ENCODE results near the gene BDKRB1. TPM values are rescaled to one million over a fixed set of nuclear protein-coding genes. Genes with fewer than 3 reads are reported as not detected.
A peak's percentile ranks its signal among the peaks of the same experiment; 100 is the strongest.
"Not testable (repeated sequence)": the region's sequence is repeated elsewhere in the genome, so short reads cannot be mapped to it uniquely, and the experiment has no call there.

BDKRB1 gene
- total RNA-seq, 1 experiment from 2014 or later, result 6.1 TPM

DNA sequence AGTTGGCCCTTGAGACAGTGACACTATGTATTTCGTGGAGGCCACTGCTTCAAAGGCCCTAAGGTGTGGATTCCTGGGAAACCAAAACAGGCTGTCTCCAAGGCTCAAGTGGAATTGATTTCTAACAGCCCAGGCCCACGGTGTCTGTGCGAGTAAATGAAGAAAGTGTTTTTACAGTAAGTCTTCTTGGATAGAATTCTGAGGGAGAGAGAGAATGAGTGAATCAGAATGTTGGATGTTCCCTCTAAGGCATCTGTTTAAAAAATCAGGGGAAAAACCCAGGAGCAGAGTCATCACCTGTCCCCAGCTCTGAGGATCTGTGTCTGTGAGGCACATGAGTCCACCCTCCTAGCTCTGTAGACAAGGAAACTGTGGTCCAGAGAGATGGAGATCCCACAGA, 22.3 kb upstream of the BDKRB1 start:
- no peak for DNase-seq (ENCODE audit: low spot score)

DNA sequence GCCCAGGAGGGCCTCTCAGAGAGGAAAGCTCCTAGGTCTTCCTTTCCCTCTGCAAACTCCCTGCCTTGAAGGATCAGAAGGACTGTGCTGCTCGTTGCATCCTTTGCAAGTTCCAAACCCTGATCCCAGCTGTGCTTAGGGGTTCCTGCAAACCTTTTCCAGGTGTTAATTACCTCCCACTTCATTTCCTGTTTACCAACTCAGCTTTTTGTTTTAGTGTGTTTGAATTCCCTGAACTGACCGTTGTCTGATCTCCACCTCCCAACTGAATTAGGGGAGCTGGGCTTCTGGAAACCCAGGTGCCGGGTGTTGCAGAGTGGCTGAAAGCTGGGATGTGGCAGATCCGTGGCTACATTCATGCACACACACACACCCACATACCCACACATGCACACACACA, 20.6 kb upstream of the BDKRB1 start:
- DNase-seq (ENCODE audit: low spot score), result no peak

DNA sequence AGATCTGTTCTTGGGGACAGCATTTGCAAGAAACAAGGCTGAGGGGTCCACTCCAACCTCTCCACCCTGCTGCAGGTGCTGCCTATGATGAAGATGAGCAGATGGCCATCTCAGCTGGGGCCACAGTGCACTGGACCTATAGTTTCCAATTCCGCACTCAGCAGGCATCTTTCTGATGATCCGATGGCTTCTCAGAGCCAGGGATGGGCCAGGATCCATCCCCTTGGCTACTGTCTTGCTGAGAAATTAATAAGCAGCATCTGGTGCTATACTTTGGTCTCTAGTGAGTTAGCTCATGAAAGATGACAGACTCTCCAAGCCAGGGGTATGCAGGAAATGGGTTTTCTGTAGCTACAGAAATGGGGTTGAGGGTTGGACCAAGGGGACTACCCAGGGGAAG, 18.4 kb upstream of the BDKRB1 start:
- DNase-seq (ENCODE audit: low spot score), result no peak

DNA sequence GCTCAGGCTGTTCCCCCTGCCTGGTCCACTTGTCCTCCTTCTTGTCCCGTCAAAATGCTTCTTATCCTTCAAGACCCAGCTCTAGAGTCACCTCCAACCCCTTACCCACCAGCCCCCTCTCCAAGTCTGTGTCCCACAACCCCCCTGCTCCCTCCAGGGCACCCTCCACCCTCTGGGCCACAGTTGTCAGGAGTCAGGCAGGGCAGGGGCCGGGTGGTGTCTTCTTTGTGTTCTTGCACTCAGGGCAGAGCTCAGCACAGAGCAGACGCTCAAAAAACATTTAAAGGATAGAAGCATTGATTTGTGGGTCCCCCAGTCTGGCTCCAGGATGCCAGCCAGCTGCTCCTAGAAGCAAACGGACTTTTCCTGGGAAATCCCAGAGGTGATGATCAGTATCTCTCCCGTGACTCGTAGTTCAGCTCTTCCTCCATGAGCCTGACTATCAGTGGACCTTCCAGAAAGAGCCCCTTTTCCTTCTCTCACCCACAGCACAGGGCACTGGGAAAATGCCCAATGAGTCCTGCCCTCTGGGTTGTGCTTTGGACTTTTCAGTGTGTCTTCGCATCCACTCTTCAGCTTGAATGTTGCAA, 17.2 kb upstream of the BDKRB1 start:
- no peak for DNase-seq (ENCODE audit: low spot score)

DNA sequence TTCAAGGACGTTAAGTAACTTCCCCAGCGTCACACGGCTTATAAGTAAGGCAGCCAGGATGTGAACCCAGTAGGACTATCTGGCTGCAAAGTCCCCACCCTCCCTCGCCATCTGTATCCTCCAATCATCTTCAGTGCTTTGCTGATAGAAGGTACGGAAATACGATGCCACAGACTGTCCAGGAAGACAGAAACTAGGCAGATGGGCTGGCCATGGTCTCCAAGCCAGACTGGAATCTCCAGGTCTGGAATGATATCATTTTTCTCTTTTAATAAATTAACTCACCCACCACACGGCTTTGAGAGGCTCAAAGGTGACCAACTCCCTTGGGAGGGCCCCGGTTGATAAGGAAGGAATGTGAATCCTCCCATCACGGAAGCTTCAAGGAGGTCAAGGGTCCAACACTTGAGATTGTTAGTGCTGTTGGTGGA, 16.3 kb upstream of the BDKRB1 start:
- peak; percentile 63 for DNase-seq (ENCODE audit: low spot score)

DNA sequence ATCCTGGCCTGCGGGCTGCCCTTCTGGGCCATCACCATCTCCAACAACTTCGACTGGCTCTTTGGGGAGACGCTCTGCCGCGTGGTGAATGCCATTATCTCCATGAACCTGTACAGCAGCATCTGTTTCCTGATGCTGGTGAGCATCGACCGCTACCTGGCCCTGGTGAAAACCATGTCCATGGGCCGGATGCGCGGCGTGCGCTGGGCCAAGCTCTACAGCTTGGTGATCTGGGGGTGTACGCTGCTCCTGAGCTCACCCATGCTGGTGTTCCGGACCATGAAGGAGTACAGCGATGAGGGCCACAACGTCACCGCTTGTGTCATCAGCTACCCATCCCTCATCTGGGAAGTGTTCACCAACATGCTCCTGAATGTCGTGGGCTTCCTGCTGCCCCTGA, 15.4 kb upstream of the BDKRB1 start:
- no peak for DNase-seq (ENCODE audit: low spot score)

DNA sequence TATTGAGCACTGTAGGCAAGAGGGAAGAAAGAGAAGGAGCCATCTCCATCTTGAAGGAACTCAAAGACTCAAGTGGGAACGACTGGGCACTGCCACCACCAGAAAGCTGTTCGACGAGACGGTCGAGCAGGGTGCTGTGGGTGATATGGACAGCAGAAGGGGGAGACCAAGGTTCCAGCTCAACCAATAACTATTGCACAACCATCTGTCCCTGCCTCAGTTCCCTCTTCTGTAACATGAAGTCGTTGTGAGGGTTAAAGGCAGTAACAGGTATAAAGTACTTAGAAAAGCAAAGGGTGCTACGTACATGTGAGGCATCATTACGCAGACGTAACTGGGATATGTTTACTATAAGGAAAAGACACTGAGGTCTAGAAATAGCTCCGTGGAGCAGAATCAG, 13.9 kb upstream of the BDKRB1 start:
- no peak for DNase-seq (ENCODE audit: low spot score)

DNA sequence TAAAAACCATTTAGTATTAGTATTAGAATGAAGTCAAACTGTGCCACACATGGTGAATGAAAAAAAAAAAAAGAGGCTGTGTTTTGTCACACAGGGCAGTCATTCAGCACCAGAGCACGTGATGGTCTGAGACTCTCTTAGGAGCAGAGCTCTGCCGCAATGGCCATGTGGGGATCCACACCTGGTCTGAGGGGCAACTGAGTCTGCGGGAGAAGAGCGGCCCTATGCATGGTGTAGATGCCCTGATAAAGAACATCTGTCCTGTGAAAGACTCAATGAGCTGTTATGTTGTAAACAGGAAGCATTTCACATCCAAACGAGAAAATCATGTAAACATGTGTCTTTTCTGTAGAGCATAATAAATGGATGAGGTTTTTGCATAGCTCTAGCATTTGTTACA, 12.2 kb upstream of the BDKRB1 start:
- DNase-seq (ENCODE audit: low spot score), result no peak

DNA sequence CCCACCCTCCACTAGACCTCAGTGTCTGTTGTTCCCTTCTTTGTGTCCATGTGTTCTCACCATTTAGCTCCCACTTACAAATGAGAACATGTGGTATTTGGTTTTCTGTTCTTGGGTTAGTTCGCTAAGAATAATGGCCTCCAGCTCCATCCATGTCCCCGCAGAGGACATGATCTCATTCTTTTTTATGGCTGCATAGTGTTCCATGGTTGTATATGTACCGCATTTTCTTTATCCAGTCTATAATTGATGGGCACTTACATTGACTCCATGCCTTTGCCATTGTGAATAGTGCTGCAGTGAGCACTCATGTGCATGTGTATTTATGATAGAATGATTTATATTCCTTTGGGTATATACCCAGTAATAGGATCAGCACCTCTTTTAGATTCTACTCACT, 10.9 kb upstream of the BDKRB1 start:
- not testable (repeated sequence) for DNase-seq (ENCODE audit: low spot score)

DNA sequence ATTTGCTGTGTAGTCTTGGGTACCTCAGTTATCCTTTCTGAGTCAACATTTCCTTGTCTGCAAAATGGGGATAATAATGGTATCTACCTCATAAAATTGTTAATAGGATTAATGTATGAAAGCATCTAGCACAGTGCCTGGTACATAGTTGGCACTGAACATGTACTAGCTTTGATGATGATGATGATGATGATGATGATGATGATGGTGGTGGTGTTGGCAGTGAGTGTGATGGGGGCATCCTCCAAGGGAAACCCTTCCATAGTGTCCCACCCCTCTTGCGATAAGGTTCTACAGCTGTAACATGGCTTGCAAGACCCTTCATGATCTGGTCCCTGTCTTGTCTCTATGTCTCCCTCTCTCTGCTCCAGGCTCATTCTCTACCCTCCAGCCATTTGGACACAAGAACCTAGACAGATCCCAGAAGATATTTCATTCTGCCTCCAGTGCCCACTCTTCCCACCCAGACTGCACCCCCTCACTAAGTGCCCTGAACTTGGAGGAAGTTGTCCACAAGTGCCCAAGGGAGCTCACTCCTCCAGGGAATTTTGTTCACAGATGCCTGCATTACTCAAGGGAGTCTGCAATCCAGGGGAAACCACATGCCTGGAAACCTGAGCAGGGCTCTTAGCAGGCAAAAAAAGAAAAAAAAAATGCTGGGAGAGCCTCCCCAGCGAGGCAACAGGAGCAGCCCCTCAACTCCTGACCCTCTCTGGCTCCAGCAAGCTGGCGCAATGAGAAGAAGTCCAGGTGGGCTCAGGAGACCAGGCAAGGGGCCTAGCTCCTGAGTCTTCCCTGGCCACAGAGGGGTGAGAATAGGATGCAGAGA, 10.1 kb upstream of the BDKRB1 start:
- no peak for DNase-seq (ENCODE audit: low spot score)

DNA sequence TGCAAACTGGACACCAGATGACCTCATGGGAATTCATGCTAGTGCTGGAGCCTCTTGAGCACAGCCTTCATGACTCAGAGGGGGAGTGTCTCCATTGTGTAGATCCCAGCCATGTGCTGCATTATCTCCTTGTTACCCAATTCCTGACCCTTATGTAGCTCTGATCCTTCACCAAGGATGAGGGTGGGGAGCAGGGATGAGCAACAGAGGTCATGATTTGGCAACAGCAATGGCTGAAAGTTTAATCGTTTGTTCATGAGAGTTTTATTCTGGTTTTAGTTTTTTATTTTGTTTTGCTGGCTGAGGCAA, 9.5 kb upstream of the BDKRB1 start:
- DNase-seq (ENCODE audit: low spot score), result peak; percentile 94

DNA sequence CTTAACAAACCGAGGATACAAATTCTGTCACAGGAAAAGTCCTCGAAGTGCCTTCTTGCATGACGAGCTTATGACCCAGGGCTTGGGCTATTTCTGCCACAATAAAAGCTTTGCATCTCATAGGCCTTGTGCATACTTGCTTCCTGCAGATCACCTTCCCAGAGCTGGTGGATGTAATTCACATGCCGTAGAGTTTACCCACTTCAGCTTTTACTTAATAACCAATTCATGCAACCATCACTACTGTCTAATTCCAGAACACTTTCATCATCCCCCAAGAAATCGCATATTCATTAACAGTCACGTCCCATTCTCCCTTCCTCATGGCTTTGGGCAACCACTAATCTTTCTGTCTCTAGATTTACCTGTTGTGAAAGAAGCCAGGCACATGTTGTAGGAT, 9.0 kb upstream of the BDKRB1 start:
- DNase-seq (ENCODE audit: low spot score), result no peak

DNA sequence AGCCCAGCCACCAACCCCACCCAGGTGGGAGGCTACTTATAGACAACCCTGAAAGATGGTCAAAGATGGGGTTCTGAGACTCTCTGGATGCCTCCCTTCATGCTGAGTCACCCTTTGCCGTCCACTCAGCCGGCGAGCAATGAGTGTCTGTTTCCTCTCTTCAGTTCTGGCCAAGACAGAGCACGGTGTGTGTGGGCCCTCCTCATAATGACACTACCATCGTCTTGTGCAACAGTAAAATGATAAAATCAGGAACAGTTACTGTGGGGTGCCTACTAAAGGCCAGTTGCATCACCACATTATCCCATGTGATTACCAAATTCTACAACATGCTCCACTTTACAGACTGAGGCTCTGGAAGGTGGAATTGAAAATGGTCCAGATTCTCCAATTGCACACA, 7.0 kb upstream of the BDKRB1 start:
- DNase-seq (ENCODE audit: low spot score), result peak; percentile 65

DNA sequence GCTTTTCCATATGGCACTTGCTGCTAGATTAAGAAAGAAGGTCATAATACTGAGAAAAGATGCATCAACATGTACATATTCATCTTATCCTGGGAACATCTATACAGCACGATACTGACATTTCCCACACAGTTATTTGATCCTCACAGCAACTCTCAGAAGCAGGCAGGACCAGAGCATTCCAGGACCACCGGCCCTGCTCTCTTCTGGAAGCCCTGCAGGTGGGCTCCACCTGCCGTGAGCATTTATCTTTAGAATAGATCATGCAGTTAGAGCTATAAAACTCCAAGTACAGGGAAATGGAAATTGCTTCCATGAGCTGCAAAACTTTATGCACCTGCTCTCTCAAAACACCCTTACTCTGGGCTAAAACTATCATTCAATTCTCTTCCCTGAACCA, 5.5 kb upstream of the BDKRB1 start:
- no peak for DNase-seq (ENCODE audit: low spot score)

DNA sequence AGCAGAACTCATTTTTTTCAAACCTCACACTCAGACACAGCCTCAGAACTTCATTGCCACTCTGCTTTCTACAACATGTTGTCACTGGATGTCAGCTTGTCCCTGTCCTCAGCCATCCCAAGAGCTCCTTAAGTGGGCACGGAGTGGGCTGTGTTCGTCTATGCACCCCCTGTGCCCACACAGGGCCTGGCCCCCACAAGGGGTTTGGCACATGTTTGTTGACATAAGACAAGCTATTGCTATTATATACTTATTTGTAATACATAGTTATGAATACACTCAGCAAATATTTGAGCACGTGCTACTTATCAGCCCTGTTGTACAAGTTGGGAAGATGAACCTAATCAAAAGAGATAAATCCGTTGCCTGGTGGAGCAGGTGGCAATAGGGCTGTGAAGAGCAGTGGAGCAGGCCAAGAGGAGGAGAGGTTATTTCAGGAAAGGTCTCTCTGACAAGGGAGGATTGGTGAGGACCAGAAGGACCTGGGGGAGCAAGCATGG, 4.3 kb upstream of the BDKRB1 start:
- DNase-seq (ENCODE audit: low spot score), result no peak

DNA sequence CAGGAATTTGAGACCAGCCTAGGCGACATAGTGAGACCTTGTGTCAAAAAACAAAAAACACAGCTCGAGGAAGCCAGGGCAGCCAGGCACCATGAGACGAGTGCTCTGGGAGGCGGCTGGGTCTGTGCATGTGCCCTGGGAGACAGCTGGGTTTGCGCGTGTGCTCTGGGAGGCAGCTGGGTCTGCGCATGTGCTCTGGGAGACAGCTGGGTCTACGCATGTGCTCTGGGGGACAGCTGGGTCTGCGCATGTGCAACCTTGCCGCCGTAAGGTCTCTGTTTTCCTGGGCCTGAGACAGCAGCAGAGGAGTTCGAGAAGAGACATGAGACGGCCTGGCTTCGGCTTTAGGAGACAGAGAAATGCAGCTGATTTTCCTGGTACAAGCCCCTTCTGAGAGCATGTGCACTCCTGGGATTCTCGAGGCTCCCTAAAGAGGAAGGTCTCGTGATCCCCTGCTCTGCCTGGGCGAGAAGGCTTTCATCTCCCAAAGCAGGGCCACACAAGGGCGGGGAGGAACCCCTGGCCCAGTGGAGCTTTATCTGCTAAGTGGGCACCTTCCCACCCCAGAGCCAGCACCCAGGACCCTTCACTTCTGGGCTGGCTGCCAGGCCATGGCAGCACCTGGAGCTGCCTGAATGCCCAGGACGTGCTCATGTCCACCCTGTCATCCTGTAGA, 3.5 kb upstream of the BDKRB1 start:
- no peak for DNase-seq (ENCODE audit: low spot score)

DNA sequence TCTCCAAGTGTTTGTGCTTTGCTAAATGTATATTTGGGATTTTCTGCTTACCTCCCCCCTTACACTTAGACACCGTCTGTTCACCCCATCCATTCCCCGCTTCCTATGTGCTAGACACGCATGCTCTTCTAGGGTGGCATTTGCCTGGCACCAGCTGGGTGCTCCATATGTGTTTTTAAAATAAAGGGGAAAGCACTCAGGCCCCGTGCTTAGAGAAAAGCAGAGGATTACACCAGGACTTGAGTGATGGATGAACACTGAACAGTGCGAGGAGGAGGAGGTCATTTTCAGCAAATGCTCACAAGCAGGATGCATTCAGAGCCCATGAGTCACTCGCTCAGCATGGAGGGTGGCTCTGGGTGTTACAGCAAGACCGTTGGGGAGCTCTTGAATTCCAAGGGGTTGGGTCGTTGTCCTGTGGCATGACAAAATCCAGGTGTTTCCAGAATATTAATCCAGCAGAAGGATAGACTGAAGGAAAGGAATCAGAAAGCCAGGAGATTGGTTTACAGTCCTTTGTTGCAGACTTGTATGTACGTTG, 2.9 kb upstream of the BDKRB1 start:
- DNase-seq (ENCODE audit: low spot score), result peak; percentile 87

DNA sequence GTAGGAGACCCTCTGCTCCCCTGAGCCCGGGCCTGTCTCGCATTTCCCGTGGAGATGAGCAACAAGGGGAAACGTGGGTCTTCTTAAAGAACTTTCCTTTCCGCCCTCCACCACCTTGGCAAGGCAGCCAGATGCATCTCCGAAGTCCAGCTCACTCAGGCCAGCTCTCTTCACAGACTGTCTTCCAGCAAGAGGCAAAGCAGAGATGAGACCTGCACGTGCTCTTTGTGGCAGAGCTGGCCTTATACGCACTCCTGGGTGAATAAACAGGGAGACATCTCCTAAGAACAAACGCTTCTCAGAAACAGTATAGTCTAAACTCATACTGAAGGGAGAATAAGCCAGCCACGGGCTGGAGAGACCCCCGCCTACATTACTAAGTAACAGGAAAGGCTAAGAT, 1.3 kb upstream of the BDKRB1 start:
- DNase-seq (ENCODE audit: low spot score), result no peak

DNA sequence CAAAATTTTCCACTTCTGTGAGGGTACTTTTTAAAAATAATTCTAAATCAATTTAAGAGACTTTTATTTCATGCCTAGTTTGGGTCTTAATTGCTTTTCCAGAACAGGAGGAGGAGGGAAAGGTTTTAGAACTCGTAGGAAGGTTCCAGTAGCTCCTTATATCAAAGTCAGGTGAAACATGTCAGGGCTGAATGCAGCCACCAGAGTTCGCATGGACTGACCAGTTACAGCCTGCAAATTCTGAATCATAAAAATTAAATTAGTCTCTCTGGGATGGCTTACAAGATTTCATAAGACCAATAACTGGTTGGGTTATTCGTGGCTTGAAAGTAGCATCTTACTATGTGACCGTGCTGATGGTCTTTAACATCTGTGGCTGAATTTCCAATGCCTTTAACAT, 397 bp downstream of the BDKRB1 start:
- DNase-seq (ENCODE audit: low spot score), result no peak

DNA sequence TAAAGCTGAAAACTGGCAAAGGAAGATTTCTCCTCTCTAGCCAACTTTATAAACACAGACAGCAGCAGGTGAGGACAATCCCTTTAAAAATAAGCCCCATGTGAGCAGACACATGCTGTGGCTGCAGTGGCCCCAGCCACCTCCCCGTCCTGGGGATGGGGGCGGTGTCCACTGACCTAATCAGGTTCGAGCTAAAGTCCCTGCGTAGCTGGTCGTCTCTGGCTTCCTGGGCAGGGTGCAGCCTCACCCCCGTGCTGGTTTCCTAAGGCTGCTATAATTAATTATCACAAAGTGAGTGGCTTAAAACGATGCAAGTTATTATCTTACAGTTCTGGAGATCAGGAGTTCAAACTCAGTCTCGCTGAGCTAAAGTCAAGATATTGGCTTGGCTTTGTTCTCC, 1.0 kb downstream of the BDKRB1 start:
- DNase-seq (ENCODE audit: low spot score), result no peak

DNA sequence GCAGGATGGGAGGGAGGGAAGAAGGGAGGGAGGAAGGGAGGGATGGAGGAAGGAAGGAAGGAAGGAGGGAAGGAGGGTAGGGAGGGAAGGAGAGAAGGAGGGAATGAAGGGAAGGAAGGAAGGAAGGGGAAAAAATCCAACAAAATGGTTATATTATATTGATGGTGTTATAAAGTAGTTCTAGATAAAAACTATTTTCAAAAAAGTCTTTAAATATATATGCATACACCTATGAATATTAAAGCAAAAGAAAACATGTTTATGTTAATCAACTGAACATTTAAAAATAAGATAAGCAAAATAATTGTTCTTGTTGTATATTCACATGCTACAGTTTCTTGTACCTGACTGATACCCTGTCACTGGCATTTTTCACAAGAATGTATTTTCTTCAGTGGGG, 1.9 kb downstream of the BDKRB1 start:
- DNase-seq (ENCODE audit: low spot score), result no peak

DNA sequence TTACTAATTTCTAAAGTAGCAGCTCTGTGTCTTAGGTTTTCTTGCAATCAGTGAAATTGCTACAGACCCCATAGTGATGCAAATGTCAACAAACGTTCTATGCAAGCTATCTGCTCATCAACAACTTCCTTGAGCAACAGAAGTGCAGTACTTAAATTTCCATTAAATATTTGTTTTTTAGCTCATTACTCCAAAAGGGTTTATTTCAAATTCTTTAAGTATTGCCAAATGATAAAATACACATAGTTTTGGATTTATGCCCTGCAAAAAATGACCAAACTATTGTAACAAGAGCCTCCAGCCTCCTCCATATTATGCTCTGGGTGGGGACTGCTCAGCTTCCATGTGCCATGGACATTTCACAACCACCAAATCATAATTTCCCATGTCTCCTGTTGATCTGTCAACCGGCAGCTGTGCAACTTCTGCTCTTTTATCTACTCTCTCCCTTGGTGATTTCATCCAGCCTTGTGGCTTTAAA, 4.4 kb downstream of the BDKRB1 start:
- no peak for DNase-seq (ENCODE audit: low spot score)

DNA sequence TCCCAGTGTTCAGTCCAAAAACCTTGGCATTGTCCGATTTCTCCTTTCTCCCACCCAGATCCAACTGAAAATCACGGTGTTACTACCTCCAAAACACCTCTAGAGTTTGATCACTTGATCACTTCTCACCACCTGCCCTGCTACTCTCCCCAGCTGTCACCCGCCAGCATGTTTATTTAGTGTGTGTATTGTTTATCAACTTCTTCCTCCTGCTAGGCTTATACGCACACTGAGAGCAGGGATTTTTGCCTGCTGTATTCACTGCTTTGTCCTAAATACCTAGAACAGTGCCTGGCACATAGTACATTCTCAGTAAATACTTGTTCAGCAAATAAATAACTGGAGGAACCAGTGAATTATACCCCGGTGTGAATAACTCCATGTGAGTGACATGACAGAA, 5.0 kb downstream of the BDKRB1 start:
- DNase-seq (ENCODE audit: low spot score), result no peak
